ENCODE results near the gene LHX2.

DNA sequence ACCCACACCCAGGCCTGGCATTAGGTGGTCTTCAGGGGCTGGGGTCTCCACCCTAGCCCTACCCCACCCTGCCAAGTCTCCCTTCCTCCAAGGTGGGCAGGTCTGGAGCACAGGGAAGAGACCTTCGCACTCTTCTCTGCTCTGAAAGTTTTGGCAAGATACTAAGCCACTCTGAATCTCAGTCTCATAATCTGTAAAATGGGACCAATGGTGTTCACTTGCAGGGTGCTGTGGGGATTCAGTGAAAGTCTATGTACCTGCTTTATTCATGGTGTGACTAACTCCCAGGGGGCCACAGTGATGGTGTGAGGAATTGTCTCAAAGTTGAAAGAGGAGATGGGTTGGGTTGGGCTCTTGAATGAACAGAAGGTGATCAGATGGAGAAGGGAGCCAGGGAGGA lies 25.0 kb downstream of the LHX2 start:
- TF ChIP-seq GATA2 (IDR thresholded peaks at IDR 0.05; ENCODE audit: low read depth, low read length), result no peak
- no peak for TF ChIP-seq GATA3 (IDR thresholded peaks at IDR 0.05; ENCODE audit: low read depth, low read length)

Data from SH-SY5Y (cell line).